ENCODE results near the gene GPC1.

DNA sequence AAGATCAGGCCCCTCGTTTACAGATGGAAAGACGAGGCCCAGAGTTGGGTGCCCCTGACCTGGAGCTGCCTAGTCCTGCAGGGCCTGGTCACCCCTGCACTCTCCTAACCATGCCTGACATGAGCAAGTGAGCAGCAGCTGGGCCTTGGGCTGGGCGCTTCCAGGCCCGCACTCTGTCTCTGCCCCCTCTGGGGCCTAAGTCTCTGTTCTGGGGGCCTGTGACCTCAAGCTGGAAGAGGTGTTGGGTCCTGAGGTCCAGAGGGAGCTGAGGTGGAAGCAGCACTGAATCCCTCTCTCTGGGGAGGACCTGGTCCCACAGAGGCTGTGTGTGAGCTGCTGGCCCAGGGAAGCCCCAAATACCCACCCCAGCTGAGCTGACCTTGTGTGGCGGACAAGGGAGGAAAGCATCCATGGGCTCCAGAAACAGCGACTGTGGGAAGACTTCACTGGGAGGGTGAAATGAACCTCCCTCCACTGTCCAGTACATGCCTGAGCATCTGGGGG is 46.1 kb upstream of the GPC1 start:
- TF ChIP-seq, protein P1, sequence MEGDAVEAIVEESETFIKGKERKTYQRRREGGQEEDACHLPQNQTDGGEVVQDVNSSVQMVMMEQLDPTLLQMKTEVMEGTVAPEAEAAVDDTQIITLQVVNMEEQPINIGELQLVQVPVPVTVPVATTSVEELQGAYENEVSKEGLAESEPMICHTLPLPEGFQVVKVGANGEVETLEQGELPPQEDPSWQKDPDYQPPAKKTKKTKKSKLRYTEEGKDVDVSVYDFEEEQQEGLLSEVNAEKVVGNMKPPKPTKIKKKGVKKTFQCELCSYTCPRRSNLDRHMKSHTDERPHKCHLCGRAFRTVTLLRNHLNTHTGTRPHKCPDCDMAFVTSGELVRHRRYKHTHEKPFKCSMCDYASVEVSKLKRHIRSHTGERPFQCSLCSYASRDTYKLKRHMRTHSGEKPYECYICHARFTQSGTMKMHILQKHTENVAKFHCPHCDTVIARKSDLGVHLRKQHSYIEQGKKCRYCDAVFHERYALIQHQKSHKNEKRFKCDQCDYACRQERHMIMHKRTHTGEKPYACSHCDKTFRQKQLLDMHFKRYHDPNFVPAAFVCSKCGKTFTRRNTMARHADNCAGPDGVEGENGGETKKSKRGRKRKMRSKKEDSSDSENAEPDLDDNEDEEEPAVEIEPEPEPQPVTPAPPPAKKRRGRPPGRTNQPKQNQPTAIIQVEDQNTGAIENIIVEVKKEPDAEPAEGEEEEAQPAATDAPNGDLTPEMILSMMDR (IDR thresholded peaks at IDR 0.05): no peak
- TF ChIP-seq POLR2A (IDR thresholded peaks at IDR 0.05): no peak

All from tibial nerve (tissue), 3 donors.